WI38 (cell line): ENCODE results near the gene MCOLN1.
A peak's percentile ranks its signal among the peaks of the same experiment; 100 is the strongest.
"Not testable (repeated sequence)": the region's sequence is repeated elsewhere in the genome, so short reads cannot be mapped to it uniquely, and the experiment has no call there.

Experiments
- H3K4me3 ChIP-seq: 2 replicates; pipeline ENCODE4 v1.5.1; 2011; ENCODE audit warnings: low read depth, mild to moderate bottlenecking, control low read depth, low read length
- TF ChIP-seq, protein P1 (sequence below): IDR thresholded peaks from 2 replicates; pipeline ENCODE4 v1.5.1; 2012; ENCODE audit warnings: low read depth, mild to moderate bottlenecking, control low read depth, low read length

Gene MCOLN1

DNA sequence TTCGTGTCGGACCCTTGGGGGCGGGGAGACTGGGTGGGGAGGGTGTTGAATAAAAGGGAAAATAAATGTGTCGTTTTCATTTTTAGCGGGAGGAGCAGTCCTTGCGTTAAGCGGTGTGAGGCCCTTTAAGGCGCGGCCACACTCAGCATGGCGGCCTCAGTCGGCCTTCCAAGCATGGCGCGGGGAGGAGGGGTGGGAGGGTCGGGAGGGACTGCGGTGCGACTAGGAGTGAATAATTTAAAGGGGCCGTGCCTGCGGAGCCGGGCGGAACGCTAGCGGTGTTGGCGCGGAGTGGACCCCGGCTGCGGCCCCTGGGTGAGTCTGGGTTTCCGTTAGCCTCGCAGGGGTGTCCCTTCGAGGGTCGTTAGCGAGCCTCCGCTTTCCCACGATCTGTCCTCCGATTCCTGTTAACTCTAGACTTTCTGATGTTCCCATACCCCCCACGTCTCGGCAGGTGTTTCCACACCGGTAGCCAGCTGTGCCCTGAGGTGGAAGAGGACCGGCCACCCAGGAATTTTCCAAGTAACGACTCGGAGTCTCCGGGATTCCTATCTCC, 11.6 kb downstream of the MCOLN1 start:
- H3K4me3 ChIP-seq, result peak overlapping the region; percentile 81
- TF ChIP-seq, protein P1, sequence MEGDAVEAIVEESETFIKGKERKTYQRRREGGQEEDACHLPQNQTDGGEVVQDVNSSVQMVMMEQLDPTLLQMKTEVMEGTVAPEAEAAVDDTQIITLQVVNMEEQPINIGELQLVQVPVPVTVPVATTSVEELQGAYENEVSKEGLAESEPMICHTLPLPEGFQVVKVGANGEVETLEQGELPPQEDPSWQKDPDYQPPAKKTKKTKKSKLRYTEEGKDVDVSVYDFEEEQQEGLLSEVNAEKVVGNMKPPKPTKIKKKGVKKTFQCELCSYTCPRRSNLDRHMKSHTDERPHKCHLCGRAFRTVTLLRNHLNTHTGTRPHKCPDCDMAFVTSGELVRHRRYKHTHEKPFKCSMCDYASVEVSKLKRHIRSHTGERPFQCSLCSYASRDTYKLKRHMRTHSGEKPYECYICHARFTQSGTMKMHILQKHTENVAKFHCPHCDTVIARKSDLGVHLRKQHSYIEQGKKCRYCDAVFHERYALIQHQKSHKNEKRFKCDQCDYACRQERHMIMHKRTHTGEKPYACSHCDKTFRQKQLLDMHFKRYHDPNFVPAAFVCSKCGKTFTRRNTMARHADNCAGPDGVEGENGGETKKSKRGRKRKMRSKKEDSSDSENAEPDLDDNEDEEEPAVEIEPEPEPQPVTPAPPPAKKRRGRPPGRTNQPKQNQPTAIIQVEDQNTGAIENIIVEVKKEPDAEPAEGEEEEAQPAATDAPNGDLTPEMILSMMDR, result no peak

DNA sequence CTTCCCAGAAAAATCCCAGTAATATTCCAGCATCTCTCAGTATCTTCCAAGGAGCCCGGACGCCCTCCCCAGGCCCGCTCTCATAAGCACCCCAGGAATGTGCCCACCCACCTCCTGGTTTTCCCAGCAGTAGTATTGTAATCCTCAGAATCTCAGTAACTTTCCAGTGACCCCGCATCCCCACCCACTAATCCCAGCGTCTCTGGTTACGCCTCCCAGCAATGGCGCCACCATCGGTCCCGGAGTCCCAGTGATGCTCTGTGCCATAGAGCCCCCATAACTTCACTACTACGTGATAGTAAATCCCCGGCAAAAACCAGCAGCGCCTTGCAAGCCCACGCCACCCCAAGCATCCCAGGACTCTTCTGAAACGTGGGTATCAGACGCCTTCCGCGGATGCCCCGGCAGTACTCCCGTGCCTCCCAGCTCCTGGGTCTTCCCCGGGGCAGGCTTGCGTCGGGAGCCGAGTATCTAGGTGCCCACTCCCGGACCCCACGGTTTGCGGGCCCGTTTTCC, 12.2 kb downstream of the MCOLN1 start:
- TF ChIP-seq, protein P1, result peak; percentile 39; the same call in 1 of the 2 replicates
- peak overlapping the region; percentile 81 for H3K4me3 ChIP-seq

DNA sequence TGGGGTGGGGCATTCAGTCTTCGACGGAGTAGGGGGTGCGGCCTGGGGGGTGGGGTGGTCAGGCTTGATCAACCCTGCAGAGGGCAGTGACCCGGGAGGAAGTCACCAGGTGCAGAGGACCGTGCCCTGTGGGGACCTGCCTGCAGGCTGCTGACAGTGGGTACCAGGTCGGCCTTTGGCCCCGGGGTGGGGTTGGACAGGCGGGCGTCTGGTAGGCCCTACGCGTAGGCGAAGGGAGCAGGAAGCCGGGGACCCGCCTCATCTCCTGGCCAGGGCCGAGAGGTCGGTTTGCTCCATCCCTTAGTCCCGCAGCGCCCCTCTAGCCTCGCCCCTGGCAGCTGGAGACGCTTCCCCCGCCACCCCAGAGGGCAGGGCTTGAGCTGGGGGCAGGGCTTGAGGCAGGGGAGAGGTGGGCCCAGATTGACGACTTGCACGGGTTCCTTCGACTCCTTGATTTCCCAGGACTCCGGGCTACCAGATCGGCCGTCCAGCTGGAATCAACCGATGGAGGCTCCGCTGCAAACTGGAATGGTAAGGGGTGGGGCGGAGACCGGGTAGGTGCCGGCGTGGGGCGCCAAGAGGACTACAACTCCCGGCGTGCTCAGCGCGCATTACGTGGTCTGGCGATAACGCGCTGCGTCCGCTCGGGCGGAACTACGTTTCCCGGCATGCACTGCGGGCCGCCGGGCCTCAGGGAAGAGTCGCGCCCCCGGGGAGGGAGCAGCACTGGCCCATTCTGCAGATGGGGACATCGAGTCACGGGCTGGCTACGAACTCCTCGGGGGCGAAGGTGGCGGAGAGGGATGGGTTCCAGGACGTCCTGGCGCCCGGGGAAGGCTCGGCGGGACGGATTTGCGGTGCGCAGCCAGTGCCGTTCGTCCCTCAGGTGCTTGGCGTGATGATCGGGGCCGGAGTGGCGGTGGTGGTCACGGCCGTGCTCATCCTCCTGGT, 12.9 kb downstream of the MCOLN1 start, which contains the start of gene PNPLA6:
TSS of gene PNPLA6 (plus strand) at position 671 of the 951 bp plus-strand sequence. CDS start at position 743, 72 bp downstream.
- peak within 1 kb of the TSS; percentile 81 for H3K4me3 ChIP-seq
- TF ChIP-seq, protein P1, result no peak

DNA sequence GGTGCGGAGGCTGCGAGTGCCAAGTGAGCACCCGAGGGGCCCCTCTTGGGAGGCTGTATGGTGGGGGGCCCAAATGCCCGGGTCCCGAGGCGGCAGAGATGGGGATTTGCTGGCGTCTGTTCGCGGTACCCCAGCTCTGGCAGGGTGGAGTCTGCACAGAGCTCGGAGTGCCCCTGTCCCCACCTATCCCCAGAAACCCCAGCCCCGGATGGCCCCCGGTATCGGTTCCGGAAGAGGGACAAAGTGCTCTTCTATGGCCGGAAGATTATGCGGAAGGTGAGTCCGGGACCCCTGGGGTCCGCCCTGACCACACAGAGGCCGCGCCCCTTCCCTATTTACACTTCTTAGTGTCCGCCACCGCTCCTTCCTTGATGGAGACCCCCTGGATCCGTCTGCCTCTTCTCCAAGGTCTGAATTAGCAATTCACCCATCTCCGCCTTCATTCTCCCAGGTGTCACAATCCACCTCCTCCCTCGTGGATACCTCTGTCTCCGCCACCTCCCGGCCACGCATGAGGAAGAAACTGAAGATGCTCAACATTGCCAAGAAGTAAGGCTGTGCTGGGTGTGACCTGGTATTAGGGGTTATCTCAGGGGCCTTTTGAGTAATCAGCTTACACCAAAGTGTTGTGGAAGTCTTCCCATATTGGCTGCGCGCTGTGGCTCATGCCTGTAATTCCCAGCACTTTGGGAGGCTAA, 13.7 kb downstream of the MCOLN1 start:
- peak overlapping the region; percentile 81 for H3K4me3 ChIP-seq

DNA sequence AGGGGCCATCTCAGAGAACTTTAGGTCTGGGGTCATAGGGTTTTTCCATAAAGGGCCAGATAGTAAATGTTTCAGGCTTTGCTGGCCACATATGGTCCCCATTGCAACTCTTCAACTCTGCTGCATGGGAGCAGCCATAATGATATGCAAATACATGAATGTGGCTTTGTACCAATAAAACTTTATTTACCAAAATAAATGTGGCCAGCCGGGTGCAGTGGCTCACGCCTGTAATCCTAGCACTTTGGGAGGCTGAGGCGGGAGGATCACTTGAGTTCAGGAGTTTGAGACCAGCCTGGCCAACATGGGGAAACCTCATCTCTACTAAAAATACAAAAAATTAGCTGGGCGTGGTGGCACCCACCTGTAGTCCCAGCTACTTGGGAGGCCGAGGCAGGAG, 16.6 kb downstream of the MCOLN1 start:
- H3K4me3 ChIP-seq, result not testable (repeated sequence)

More for the DNA sequence above, 13.7 kb downstream of the MCOLN1 start:
- TF ChIP-seq, protein P1, result no peak

DNA sequence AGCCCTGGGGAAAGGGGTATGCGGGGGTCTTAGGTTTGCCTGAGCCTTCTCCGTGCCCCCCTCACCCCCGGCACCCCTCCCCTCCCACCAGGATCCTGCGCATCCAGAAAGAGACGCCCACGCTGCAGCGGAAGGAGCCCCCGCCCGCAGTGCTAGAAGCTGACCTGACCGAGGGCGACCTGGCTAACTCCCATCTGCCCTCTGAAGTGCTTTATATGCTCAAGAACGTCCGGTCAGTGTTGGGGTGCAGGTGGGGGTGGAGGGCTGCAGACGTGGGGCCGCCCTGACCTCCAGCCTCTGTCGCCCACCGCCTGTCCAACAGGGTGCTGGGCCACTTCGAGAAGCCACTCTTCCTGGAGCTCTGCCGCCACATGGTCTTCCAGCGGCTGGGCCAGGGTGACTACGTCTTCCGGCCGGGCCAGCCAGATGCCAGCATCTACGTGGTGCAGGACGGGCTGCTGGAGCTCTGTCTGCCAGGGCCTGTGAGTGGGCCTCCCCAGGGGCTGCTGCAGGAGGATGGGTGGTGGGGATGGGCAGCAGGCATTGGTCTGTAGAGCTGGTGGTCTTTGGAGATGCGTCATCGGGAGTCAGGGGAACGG, 17.5 kb downstream of the MCOLN1 start:
- no peak overlapping the region for H3K4me3 ChIP-seq
- TF ChIP-seq, protein P1, result no peak
